Muscle layer of colon (tissue), 2 donors: Measurements from ENCODE around the gene SYNGR4.

ENCODE experiments used
- H3K27ac ChIP-seq: one replicate; pipeline ENCODE4 v1.7.0; 2013; ENCODE audit warnings: low read depth, mild to moderate bottlenecking, low read length, moderate library complexity
- H3K27me3 ChIP-seq, 2 donors: one replicate each; pipeline ENCODE4 v1.7.0; 2013; ENCODE audit warnings: low read length in 2 of 2, mild to moderate bottlenecking in 2 of 2; ENCODE audit not compliant: insufficient read depth in 2 of 2, control insufficient read depth in 1 of 2
- H3K36me3 ChIP-seq: one replicate; pipeline ENCODE4 v1.7.0; 2013; ENCODE audit warnings: mild to moderate bottlenecking, low read length; ENCODE audit not compliant: insufficient read depth
- H3K4me1 ChIP-seq: one replicate; pipeline ENCODE4 v1.7.0; 2013; ENCODE audit warnings: mild to moderate bottlenecking, low read length; ENCODE audit not compliant: insufficient read depth
- H3K4me3 ChIP-seq, 2 donors: one replicate each; pipeline ENCODE4 v1.7.0; 2013; ENCODE audit warnings: low read length in 2 of 2, low read depth in 1 of 2, mild to moderate bottlenecking in 1 of 2, moderate library complexity in 1 of 2
- H3K9ac ChIP-seq: one replicate; pipeline ENCODE4 v1.7.0; 2013; ENCODE audit warnings: low read length
- H3K9me3 ChIP-seq: one replicate; pipeline ENCODE4 v1.7.0; 2013; ENCODE audit warnings: mild to moderate bottlenecking, low read length
- donor health status: abdominal sarcoma.
- donor health status: Adenocarcinoma of cecum.

The SYNGR4 gene

GRCh38 chr19:48401287-48401686 lies 37.1 kb downstream of the SYNGR4 start:
- no peak overlapping the region for H3K27ac ChIP-seq
- peaks cover 18 to 23% of the 10 kb centered on the region in 2 donors for H3K27me3 ChIP-seq

DNA sequence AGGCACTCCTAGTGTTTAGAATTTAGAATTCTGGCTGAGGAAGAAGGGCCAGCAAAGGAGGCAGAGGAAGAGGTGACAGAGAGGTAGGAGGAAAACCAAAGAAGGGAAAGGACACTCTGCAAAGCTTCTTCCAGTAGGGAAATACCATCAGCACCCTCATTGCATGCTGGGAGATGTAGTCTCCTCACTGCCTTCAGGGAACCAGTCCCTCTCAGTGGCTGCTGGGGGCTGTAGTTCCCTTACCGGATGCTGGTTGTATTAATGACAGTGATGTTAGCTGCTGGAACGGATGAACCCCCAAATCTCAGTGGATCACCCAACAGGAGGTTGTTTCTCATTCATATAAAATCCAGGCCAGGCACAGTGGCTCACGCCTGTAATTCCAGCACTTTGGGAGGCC lies 39.4 kb downstream of the SYNGR4 start:
- Histone ChIP-seq H3K9me3 (no peaks in the 10 kb centered on the region), H3K27ac (no peak overlapping the region), H3K9ac (no peak overlapping the region), H3K27me3 (peaks cover 0 to 4% of the 10 kb centered on the region in 2 donors), H3K4me1 (no peaks in the 10 kb centered on the region), H3K36me3 (no peaks in the 10 kb centered on the region), H3K4me3 (no peak overlapping the region)

More at GRCh38 chr19:48401287-48401686, 37.1 kb downstream of the SYNGR4 start:
- no peak overlapping the region for H3K4me3 ChIP-seq
- peaks cover 11% of the 10 kb centered on the region for H3K4me1 ChIP-seq
- no peaks in the 10 kb centered on the region for H3K9me3 ChIP-seq
- H3K36me3 ChIP-seq: no peaks in the 10 kb centered on the region
- no peak overlapping the region for H3K9ac ChIP-seq

GRCh38 chr19:48405010-48405659 lies 41.0 kb downstream of the SYNGR4 start:
- Histone ChIP-seq H3K9me3 (no peaks in the 10 kb centered on the region), H3K27me3 (no peaks in the 10 kb centered on the region), H3K4me3 (no peak overlapping the region), H3K27ac (no peak overlapping the region), H3K4me1 (no peaks in the 10 kb centered on the region), H3K36me3 (no peaks in the 10 kb centered on the region), H3K9ac (no peak overlapping the region)

GRCh38 chr19:48405850-48406249 lies 41.7 kb downstream of the SYNGR4 start:
- Histone ChIP-seq H3K9ac (no peak overlapping the region), H3K4me3 (no peak overlapping the region), H3K27me3 (no peaks in the 10 kb centered on the region), H3K9me3 (no peaks in the 10 kb centered on the region), H3K4me1 (no peaks in the 10 kb centered on the region), H3K27ac (no peak overlapping the region), H3K36me3 (no peaks in the 10 kb centered on the region)

- no peak overlapping the region for H3K9ac ChIP-seq
Observed at GRCh38 chr19:48413879-48414587, 49.9 kb downstream of the SYNGR4 start.

GRCh38 chr19:48415395-48415794 lies 51.2 kb downstream of the SYNGR4 start:
- Histone ChIP-seq H3K4me3 (no peak overlapping the region), H3K4me1 (no peaks in the 10 kb centered on the region), H3K9me3 (no peaks in the 10 kb centered on the region), H3K9ac (no peak overlapping the region), H3K27ac (no peak overlapping the region), H3K27me3 (peaks cover 0 to 34% of the 10 kb centered on the region in 2 donors), H3K36me3 (no peaks in the 10 kb centered on the region)

More at GRCh38 chr19:48413879-48414587, 49.9 kb downstream of the SYNGR4 start:
- Histone ChIP-seq H3K4me1 (no peaks in the 10 kb centered on the region), H3K36me3 (no peaks in the 10 kb centered on the region), H3K27me3 (peaks cover 0 to 34% of the 10 kb centered on the region in 2 donors), H3K4me3 (no peak overlapping the region), H3K27ac (no peak overlapping the region), H3K9me3 (no peaks in the 10 kb centered on the region)

GRCh38 chr19:48415806-48416221 lies 51.6 kb downstream of the SYNGR4 start:
- no peak overlapping the region for H3K9ac ChIP-seq
- no peaks in the 10 kb centered on the region for H3K4me1 ChIP-seq
- H3K9me3 ChIP-seq: no peaks in the 10 kb centered on the region
- H3K27ac ChIP-seq: no peak overlapping the region
- no peak overlapping the region for H3K4me3 ChIP-seq
- no peaks in the 10 kb centered on the region for H3K36me3 ChIP-seq
- peaks cover 0 to 34% of the 10 kb centered on the region in 2 donors for H3K27me3 ChIP-seq

DNA sequence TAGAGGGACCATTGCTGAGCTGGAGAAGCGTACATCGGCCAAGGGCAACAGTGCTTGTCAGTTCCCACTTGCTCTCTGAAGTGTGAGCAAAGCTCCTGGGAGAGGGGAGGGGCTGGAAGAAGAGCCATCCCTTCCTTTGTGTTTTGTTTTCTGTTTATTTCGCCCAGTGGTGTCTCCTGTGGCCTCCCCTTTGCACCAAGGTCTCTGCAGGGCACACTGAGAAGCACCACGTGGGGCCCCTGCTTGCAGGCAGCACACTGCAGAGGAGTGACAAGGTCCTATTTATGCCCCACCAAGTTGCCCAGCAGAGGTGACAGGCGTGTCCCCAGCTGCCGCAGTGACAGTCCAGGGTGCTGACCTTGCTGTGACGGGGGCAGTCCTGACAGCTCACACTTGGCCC lies 53.3 kb downstream of the SYNGR4 start:
- H3K9me3 ChIP-seq: no peaks in the 10 kb centered on the region
- H3K9ac ChIP-seq: no peak overlapping the region
- H3K27ac ChIP-seq: no peak overlapping the region
- H3K4me3 ChIP-seq: no peak overlapping the region
- H3K27me3 ChIP-seq: peaks cover 0 to 34% of the 10 kb centered on the region in 2 donors
- H3K36me3 ChIP-seq: no peaks in the 10 kb centered on the region
- H3K4me1 ChIP-seq: no peaks in the 10 kb centered on the region

GRCh38 chr19:48418317-48419064 lies 54.3 kb downstream of the SYNGR4 start:
- peaks cover 0 to 34% of the 10 kb centered on the region in 2 donors for H3K27me3 ChIP-seq
- H3K4me1 ChIP-seq: no peaks in the 10 kb centered on the region
- no peaks in the 10 kb centered on the region for H3K9me3 ChIP-seq
- no peaks in the 10 kb centered on the region for H3K36me3 ChIP-seq
- H3K27ac ChIP-seq: no peak overlapping the region
- no peak overlapping the region for H3K4me3 ChIP-seq
- H3K9ac ChIP-seq: no peak overlapping the region

GRCh38 chr19:48419158-48419920 lies 55.2 kb downstream of the SYNGR4 start:
- no peak overlapping the region for H3K4me3 ChIP-seq

GRCh38 chr19:48421548-48421947 lies 57.4 kb downstream of the SYNGR4 start:
- Histone ChIP-seq H3K9ac (no peak overlapping the region), H3K27me3 (peaks cover 0 to 7% of the 10 kb centered on the region in 2 donors), H3K36me3 (no peaks in the 10 kb centered on the region), H3K4me1 (no peaks in the 10 kb centered on the region), H3K4me3 (no peak overlapping the region), H3K9me3 (no peaks in the 10 kb centered on the region), H3K27ac (no peak overlapping the region)

More at GRCh38 chr19:48419158-48419920, 55.2 kb downstream of the SYNGR4 start:
- Histone ChIP-seq H3K4me1 (no peaks in the 10 kb centered on the region), H3K9ac (no peak overlapping the region), H3K27ac (no peak overlapping the region), H3K9me3 (no peaks in the 10 kb centered on the region), H3K27me3 (peaks cover 0 to 26% of the 10 kb centered on the region in 2 donors), H3K36me3 (no peaks in the 10 kb centered on the region)
